Stimulated activated CD4-positive, alpha-beta T cell treated with anti-CD3 and anti-CD28 coated beads, Interleukin-12 subunit alpha, Interleukin-12 subunit beta, amount 100 ng/mL, for 48 hours (primary cell): ENCODE data around the gene CLRN1.

Experiments
- DNase-seq, 3 donors: peaks; one replicate each; pipeline ENCODE4 v3.0.0-alpha.2; 2020; ENCODE audit warnings: low read depth in 2 of 3, low spot score in 1 of 3

The CLRN1 gene

GRCh38 chr3:150925751-150926201 lies 46.8 kb downstream of the CLRN1 start:
- peak; percentile 34 to 45 (median 40) for DNase-seq

GRCh38 chr3:150922611-150923010 lies 49.9 kb downstream of the CLRN1 start:
- no peak for DNase-seq

GRCh38 chr3:150921209-150921608 lies 51.3 kb downstream of the CLRN1 start:
- no peak for DNase-seq

GRCh38 chr3:150920236-150920635 lies 52.3 kb downstream of the CLRN1 start:
- DNase-seq = no peak

- DNase-seq = no peak
Observed at GRCh38 chr3:150917951-150918350, 54.6 kb downstream of the CLRN1 start.

- DNase-seq = no peak
Observed at GRCh38 chr3:150913133-150913922, 59.2 kb downstream of the CLRN1 start.

- no peak for DNase-seq
Observed at GRCh38 chr3:150912501-150912900, 60.0 kb downstream of the CLRN1 start.

- DNase-seq = no peak
Observed at GRCh38 chr3:150911771-150912170, 60.8 kb downstream of the CLRN1 start.

- no peak for DNase-seq
Observed at GRCh38 chr3:150906461-150906860, 66.1 kb downstream of the CLRN1 start.

GRCh38 chr3:150905746-150906145 lies 66.8 kb downstream of the CLRN1 start:
- no peak for DNase-seq

GRCh38 chr3:150905339-150905738 lies 67.2 kb downstream of the CLRN1 start, which contains the start of gene MINDY4B:
TSS of gene MINDY4B (minus strand) at chr3:150905439. CDS start at chr3:150905439, 0 bp downstream.
- no peak for DNase-seq

GRCh38 chr3:150902988-150903387 lies 69.5 kb downstream of the CLRN1 start:
- no peak for DNase-seq

- no peak for DNase-seq
Observed at GRCh38 chr3:150901793-150902192, 70.7 kb downstream of the CLRN1 start.

- DNase-seq = no peak
Observed at GRCh38 chr3:150899141-150899540, 73.4 kb downstream of the CLRN1 start.

GRCh38 chr3:150898046-150898754 lies 74.3 kb downstream of the CLRN1 start:
- no peak for DNase-seq

- no peak for DNase-seq
Observed at GRCh38 chr3:150897592-150897991, 74.9 kb downstream of the CLRN1 start.

GRCh38 chr3:150890831-150891230 lies 81.7 kb downstream of the CLRN1 start:
- no peak for DNase-seq

- no peak for DNase-seq
Observed at GRCh38 chr3:150890295-150890694, 82.2 kb downstream of the CLRN1 start.

- no peak for DNase-seq
Observed at GRCh38 chr3:150889106-150889505, 83.4 kb downstream of the CLRN1 start.

GRCh38 chr3:150887031-150887430 lies 85.5 kb downstream of the CLRN1 start:
- DNase-seq = no peak

GRCh38 chr3:150885535-150885934 lies 87.0 kb downstream of the CLRN1 start:
- no peak for DNase-seq

GRCh38 chr3:150878996-150879575 lies 93.4 kb downstream of the CLRN1 start:
- no peak for DNase-seq
